Peyer's patch (tissue), 4 donors: ENCODE measurements around the gene RAD51D.

ENCODE experiments used
- CTCF ChIP-seq, 6 experiments: fragments of 450-650 bp in 4 of 6; fragments of 200-600 bp in 2 of 6; sonication (generic) in 1 of 6; IDR thresholded peaks; one replicate each; pipeline ENCODE4 v1.5.1; 2017 to 2019; ENCODE audit warnings: antibody characterized with exemption in 6 of 6, mild to moderate bottlenecking in 3 of 6, moderate library complexity in 1 of 6
- POLR2A ChIP-seq, 2 donors: fragments of 450-650 bp; IDR thresholded peaks; one replicate each; pipeline ENCODE4 v1.5.1; 2017; ENCODE audit warnings: antibody characterized with exemption in 2 of 2, mild to moderate bottlenecking in 2 of 2, moderate library complexity in 2 of 2

GRCh38 chr17:35101725-35102124 is 17.9 kb downstream of the RAD51D start:
- TF ChIP-seq CTCF (IDR thresholded peaks at IDR 0.05): no peak
- TF ChIP-seq POLR2A (IDR thresholded peaks at IDR 0.05): no peak
